Activated CD8-positive, alpha-beta memory T cell treated with anti-CD3 and anti-CD28 coated beads, Interleukin-2, amount 10 ng/mL, durations not matched to agents 7 days and 5 days (primary cell): Measurements from ENCODE around the gene LANCL1. TPM values are rescaled to one million over a fixed set of nuclear protein-coding genes. Genes with fewer than 3 reads are reported as not detected.
A peak's percentile ranks its signal among the peaks of the same experiment; 100 is the strongest.
"Not testable (repeated sequence)": the region's sequence is repeated elsewhere in the genome, so short reads cannot be mapped to it uniquely, and the experiment has no call there.

Source experiments
- ATAC-seq: fragments of 150-1000 bp; cut with Tn5 transposase; one replicate; pipeline ENCODE4 v1.10.0; 2021; ENCODE audit warnings: moderate library complexity
- CTCF ChIA-PET: fragments of 350-600 bp; sonication (Branson Sonifier 250); formaldehyde crosslinking; loops from one replicate; lab custom pipeline; 2021; ENCODE audit warnings: antibody characterized with exemption; lab: Charles Lee
- DNase-seq: peaks from one replicate; pipeline ENCODE4 v3.0.0-alpha.2; 2020
- H3K27ac Mint-ChIP-seq: one replicate; pipeline ENCODE4 v1.8.0; 2021; ENCODE audit warnings: mild to moderate bottlenecking, mixed read lengths
- H3K27me3 Mint-ChIP-seq: one replicate; pipeline ENCODE4 v1.8.0; 2021; ENCODE audit warnings: mixed read lengths
- H3K36me3 Mint-ChIP-seq: one replicate; pipeline ENCODE4 v1.8.0; 2021; ENCODE audit warnings: mild to moderate bottlenecking, mixed read lengths
- H3K4me1 Mint-ChIP-seq: one replicate; pipeline ENCODE4 v1.8.0; 2021; ENCODE audit warnings: mixed read lengths
- H3K4me3 Mint-ChIP-seq: one replicate; pipeline ENCODE4 v1.8.0; 2021; ENCODE audit warnings: mild to moderate bottlenecking, moderate library complexity, mixed read lengths
- H3K9me3 Mint-ChIP-seq: one replicate; pipeline ENCODE4 v1.8.0; 2022; ENCODE audit warnings: low read depth, mixed read lengths
- total RNA-seq, 2 experiments: library from RNA; stranded (reverse); gene quantifications; one replicate each; pipeline ENCODE4 v1.2.3, GENCODE V29; 2021

The LANCL1 gene
- total RNA-seq, 2 experiments from 2014 or later: 34.7 to 37.9 TPM

GRCh38 chr2:210450942-210451341 is 25.6 kb downstream of the LANCL1 start:
- DNase-seq, H3K27me3 Mint-ChIP-seq, CTCF ChIA-PET, H3K4me3 Mint-ChIP-seq, ATAC-seq, H3K4me1 Mint-ChIP-seq, H3K27ac Mint-ChIP-seq: not testable (repeated sequence)
- Mint-ChIP-seq H3K36me3 (peaks cover 79% of the 10 kb centered on the region), H3K9me3 (peaks cover 18% of the 10 kb centered on the region)

- CTCF ChIA-PET: interaction anchor here (1.4 to 1.9 kb wide), 2 partner anchors 15 to 57 kb away, joined by 3 to 6 read pairs; no protein-coding TSS in a partner anchor
- Mint-ChIP-seq H3K9me3 (peaks cover 15% of the 10 kb centered on the region), H3K27me3 (no peaks in the 10 kb centered on the region), H3K4me3 (no peak overlapping the region), H3K36me3 (peaks cover 49% of the 10 kb centered on the region), H3K4me1 (peaks cover 16% of the 10 kb centered on the region), H3K27ac (no peak overlapping the region)
- ATAC-seq (no peak), DNase-seq (no peak)
Observed at GRCh38 chr2:210445732-210446131, 30.8 kb downstream of the LANCL1 start.

- H3K4me1 Mint-ChIP-seq: peaks cover 16% of the 10 kb centered on the region
- DNase-seq (no peak), ATAC-seq (no peak)
- H3K27me3 Mint-ChIP-seq: no peaks in the 10 kb centered on the region
- H3K27ac Mint-ChIP-seq: no peak overlapping the region
- CTCF ChIA-PET: no interaction called here
- H3K36me3 Mint-ChIP-seq: peaks cover 47% of the 10 kb centered on the region
- no peak overlapping the region for H3K4me3 Mint-ChIP-seq
- H3K9me3 Mint-ChIP-seq: peaks cover 13% of the 10 kb centered on the region
Observed at GRCh38 chr2:210445116-210445707, 31.3 kb downstream of the LANCL1 start.

GRCh38 chr2:210443527-210443926 is 33.0 kb downstream of the LANCL1 start:
- Mint-ChIP-seq H3K27ac (no peak overlapping the region), H3K9me3 (peaks cover 13% of the 10 kb centered on the region), H3K4me1 (peaks cover 16% of the 10 kb centered on the region), H3K36me3 (peaks cover 35% of the 10 kb centered on the region), H3K4me3 (no peak overlapping the region), H3K27me3 (no peaks in the 10 kb centered on the region)
- ATAC-seq: no peak
- CTCF ChIA-PET: no interaction called here
- no peak for DNase-seq

- H3K4me1 Mint-ChIP-seq: peaks cover 16% of the 10 kb centered on the region
- no peak for DNase-seq
- H3K36me3 Mint-ChIP-seq: peaks cover 29% of the 10 kb centered on the region
- H3K27me3 Mint-ChIP-seq: no peaks in the 10 kb centered on the region
- H3K27ac Mint-ChIP-seq: no peak overlapping the region
- CTCF ChIA-PET: interaction anchor here (1.3 kb wide), 1 partner anchor 19 kb away, joined by 3 read pairs; no protein-coding TSS in a partner anchor
- H3K9me3 Mint-ChIP-seq: peaks cover 6% of the 10 kb centered on the region
- ATAC-seq: no peak
- no peak overlapping the region for H3K4me3 Mint-ChIP-seq
Observed at GRCh38 chr2:210442878-210443277, 33.7 kb downstream of the LANCL1 start.

- Mint-ChIP-seq H3K36me3 (peaks cover 27% of the 10 kb centered on the region), H3K27me3 (no peaks in the 10 kb centered on the region)
- CTCF ChIA-PET: interaction anchor here (1.3 kb wide), 1 partner anchor 20 kb away, joined by 3 read pairs; no protein-coding TSS in a partner anchor
Observed at GRCh38 chr2:210442457-210442856, 34.1 kb downstream of the LANCL1 start.

GRCh38 chr2:210440206-210440605 is 36.4 kb downstream of the LANCL1 start:
- DNase-seq (no peak), ATAC-seq (no peak)
- Mint-ChIP-seq H3K4me3 (no peak overlapping the region), H3K4me1 (peaks cover 16% of the 10 kb centered on the region), H3K27me3 (no peaks in the 10 kb centered on the region), H3K36me3 (peaks cover 30% of the 10 kb centered on the region), H3K27ac (no peak overlapping the region), H3K9me3 (no peaks in the 10 kb centered on the region)
- CTCF ChIA-PET: interaction anchor here (1.4 kb wide), 1 partner anchor 64 kb away, joined by 3 read pairs; no protein-coding TSS in a partner anchor

More at GRCh38 chr2:210442457-210442856, 34.1 kb downstream of the LANCL1 start:
- peaks cover 4% of the 10 kb centered on the region for H3K9me3 Mint-ChIP-seq
- DNase-seq (no peak), ATAC-seq (no peak)
- H3K4me1 Mint-ChIP-seq: peaks cover 16% of the 10 kb centered on the region
- H3K4me3 Mint-ChIP-seq: no peak overlapping the region
- peak overlapping the region; percentile 21 for H3K27ac Mint-ChIP-seq

GRCh38 chr2:210435439-210435838 is 41.1 kb downstream of the LANCL1 start:
- no peak for DNase-seq
- Mint-ChIP-seq H3K4me1 (peaks cover 5% of the 10 kb centered on the region), H3K27ac (no peak overlapping the region), H3K4me3 (no peak overlapping the region), H3K36me3 (peaks cover 63% of the 10 kb centered on the region), H3K27me3 (no peaks in the 10 kb centered on the region), H3K9me3 (no peaks in the 10 kb centered on the region)
- ATAC-seq: no peak
- CTCF ChIA-PET: no interaction called here

GRCh38 chr2:210432633-210433032 is 43.9 kb downstream of the LANCL1 start:
- H3K36me3 Mint-ChIP-seq: peaks cover 68% of the 10 kb centered on the region
- peaks cover 5% of the 10 kb centered on the region for H3K4me1 Mint-ChIP-seq
- CTCF ChIA-PET: no interaction called here
- peaks cover 1% of the 10 kb centered on the region for H3K9me3 Mint-ChIP-seq
- H3K4me3 Mint-ChIP-seq: no peak overlapping the region
- no peak for DNase-seq
- no peaks in the 10 kb centered on the region for H3K27me3 Mint-ChIP-seq
- no peak overlapping the region for H3K27ac Mint-ChIP-seq
- ATAC-seq: no peak

GRCh38 chr2:210429403-210430137 is 47.0 kb downstream of the LANCL1 start:
- Mint-ChIP-seq H3K27ac (no peak overlapping the region), H3K9me3 (peaks cover 11% of the 10 kb centered on the region), H3K4me1 (peaks cover 5% of the 10 kb centered on the region), H3K36me3 (peaks cover 50% of the 10 kb centered on the region), H3K4me3 (no peak overlapping the region), H3K27me3 (no peaks in the 10 kb centered on the region)
- ATAC-seq (no peak), DNase-seq (no peak)
- CTCF ChIA-PET: no interaction called here

- H3K9me3 Mint-ChIP-seq: peaks cover 11% of the 10 kb centered on the region
- no peak for DNase-seq
- CTCF ChIA-PET: no interaction called here
Observed at GRCh38 chr2:210428393-210429179, 48.0 kb downstream of the LANCL1 start.

GRCh38 chr2:210427309-210427708 is 49.2 kb downstream of the LANCL1 start:
- H3K4me1 Mint-ChIP-seq, H3K27me3 Mint-ChIP-seq, DNase-seq, CTCF ChIA-PET, ATAC-seq, H3K27ac Mint-ChIP-seq, H3K4me3 Mint-ChIP-seq: not testable (repeated sequence)
- H3K36me3 Mint-ChIP-seq: peaks cover 32% of the 10 kb centered on the region
- peaks cover 11% of the 10 kb centered on the region for H3K9me3 Mint-ChIP-seq

More at GRCh38 chr2:210428393-210429179, 48.0 kb downstream of the LANCL1 start:
- no peak overlapping the region for H3K27ac Mint-ChIP-seq
- H3K36me3 Mint-ChIP-seq: peaks cover 42% of the 10 kb centered on the region
- H3K4me1 Mint-ChIP-seq: peaks cover 5% of the 10 kb centered on the region
- no peak for ATAC-seq
- no peak overlapping the region for H3K4me3 Mint-ChIP-seq
- H3K27me3 Mint-ChIP-seq: no peaks in the 10 kb centered on the region

- ATAC-seq (no peak), DNase-seq (no peak)
- Mint-ChIP-seq H3K27ac (no peak overlapping the region), H3K4me3 (no peak overlapping the region), H3K9me3 (peaks cover 7% of the 10 kb centered on the region), H3K36me3 (peaks cover 1% of the 10 kb centered on the region), H3K27me3 (peaks cover 8% of the 10 kb centered on the region), H3K4me1 (no peaks in the 10 kb centered on the region)
- CTCF ChIA-PET: no interaction called here
Observed at GRCh38 chr2:210422366-210422765, 54.2 kb downstream of the LANCL1 start.
